GM12873 (cell line): Measurements from ENCODE around the gene KCMF1.
A peak's percentile ranks its signal among the peaks of the same experiment; 100 is the strongest.

Source experiments
- TF ChIP-seq, protein P1 (sequence below): IDR thresholded peaks from 2 replicates; pipeline ENCODE4 v1.5.1; 2012; ENCODE audit warnings: low read depth, mild to moderate bottlenecking, moderate library complexity, low read length, control low read depth; ENCODE audit not compliant: insufficient read depth; ENCODE audit errors: missing control alignments

The KCMF1 gene

DNA sequence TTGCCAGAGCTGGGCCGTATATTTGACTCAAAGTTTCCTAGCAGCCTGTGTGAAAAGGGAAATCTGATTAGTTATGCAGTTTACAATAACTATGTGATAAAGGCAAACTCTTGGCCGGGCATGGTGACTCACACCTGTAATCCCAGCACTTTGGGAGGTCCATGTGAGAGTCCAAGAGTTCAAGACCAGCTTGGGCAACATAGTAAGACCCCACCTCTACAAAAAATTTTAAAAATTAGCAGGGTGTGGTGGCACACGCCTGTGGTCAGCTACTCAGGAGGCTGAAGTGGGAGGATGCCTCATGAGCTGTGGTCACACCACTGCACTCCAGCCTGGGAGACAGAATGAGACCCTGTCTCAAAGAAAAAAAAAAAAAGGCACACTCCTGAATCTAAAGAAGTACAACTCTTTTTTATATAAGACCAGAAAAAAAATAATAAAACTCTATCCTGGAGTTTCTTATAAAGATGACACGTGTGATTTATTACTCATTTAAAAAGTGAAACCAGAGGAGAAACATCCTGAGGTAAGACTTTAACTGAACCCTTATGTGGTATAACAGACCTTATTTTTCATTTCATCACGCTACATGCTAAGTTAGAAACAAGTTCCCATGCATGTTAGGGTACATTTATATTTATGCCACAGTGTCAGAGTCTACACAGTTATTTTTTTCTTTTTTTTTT is 32.6 kb upstream of the KCMF1 start:
- TF ChIP-seq, protein P1, sequence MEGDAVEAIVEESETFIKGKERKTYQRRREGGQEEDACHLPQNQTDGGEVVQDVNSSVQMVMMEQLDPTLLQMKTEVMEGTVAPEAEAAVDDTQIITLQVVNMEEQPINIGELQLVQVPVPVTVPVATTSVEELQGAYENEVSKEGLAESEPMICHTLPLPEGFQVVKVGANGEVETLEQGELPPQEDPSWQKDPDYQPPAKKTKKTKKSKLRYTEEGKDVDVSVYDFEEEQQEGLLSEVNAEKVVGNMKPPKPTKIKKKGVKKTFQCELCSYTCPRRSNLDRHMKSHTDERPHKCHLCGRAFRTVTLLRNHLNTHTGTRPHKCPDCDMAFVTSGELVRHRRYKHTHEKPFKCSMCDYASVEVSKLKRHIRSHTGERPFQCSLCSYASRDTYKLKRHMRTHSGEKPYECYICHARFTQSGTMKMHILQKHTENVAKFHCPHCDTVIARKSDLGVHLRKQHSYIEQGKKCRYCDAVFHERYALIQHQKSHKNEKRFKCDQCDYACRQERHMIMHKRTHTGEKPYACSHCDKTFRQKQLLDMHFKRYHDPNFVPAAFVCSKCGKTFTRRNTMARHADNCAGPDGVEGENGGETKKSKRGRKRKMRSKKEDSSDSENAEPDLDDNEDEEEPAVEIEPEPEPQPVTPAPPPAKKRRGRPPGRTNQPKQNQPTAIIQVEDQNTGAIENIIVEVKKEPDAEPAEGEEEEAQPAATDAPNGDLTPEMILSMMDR, result no peak

DNA sequence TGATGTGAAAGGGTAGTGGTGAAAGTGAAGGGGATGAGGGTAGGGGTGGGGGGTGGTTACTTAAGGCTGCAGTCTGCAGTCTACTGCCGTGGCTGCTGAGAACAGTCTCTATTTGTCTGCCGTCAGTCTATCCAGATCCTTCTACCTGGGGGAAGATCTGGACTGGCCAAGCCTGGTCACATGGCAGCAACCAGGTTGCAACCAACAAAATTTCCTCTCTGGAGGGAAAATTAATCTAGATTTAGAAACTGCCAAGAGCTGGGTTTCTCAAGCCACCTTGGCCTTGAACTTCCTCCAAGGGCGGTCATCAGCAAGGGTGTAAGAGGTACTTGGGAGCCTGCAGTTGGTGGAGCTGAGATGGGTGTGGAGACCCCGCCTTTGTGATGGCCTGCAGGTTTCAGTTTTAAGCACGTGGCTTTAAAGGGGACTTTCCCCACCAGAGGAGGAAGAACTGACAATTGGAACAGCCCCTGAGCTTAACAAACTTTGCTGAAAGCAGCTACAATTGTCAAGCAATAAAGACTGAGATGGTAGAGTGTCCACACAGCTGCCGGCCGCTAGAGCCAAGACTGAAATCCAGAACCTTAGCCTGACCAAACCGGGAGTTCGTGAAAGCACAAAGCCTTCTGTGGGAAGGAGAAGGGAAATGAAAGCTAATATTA is 31.4 kb upstream of the KCMF1 start:
- TF ChIP-seq, protein P1, result peak; percentile 31

DNA sequence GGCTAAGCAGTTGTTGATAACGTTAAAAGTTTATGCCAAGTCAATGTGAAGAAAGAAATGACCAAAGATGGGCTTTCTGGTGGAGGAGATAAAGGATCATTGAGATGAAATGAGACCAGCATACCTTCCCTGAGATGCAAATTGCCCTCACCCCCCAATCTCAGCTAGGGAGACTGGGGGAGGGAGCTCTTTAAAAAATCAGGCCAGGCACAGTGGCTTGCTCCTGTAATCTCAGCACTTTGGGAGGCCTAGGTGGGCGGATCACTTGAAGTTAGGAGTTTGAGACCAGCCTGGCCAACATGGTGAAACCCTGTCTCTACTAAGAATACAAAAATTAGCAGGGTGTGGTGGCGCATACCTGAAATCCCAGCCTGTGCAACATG is 30.9 kb upstream of the KCMF1 start:
- TF ChIP-seq, protein P1, result no peak

DNA sequence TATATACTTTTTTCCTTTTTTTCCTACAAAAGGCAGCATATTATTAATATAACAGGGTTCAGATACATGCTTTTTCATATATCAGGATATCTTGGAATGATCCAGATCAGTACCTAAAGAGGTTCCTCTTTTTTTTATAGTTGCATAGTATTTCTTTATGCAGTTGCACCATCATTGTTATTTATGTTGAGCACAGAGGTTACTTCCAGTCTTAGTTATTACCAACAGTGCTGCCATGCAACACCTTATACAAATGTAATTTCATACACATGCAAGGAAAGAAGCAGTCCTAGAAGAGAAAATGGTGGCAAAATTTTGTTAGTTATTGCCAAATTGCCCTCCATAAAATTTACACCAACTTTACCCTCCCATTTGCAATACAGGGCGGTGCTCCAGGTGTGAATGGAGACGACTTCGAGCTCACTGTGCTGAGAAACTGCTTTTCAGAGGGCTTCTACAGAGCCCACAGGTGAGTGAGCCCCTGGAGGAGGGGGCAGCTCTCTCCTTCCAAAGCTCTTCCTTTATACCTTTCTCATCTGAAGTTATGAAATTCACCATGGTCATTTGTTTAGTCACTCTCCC is 30.0 kb upstream of the KCMF1 start:
- TF ChIP-seq, protein P1, result no peak

DNA sequence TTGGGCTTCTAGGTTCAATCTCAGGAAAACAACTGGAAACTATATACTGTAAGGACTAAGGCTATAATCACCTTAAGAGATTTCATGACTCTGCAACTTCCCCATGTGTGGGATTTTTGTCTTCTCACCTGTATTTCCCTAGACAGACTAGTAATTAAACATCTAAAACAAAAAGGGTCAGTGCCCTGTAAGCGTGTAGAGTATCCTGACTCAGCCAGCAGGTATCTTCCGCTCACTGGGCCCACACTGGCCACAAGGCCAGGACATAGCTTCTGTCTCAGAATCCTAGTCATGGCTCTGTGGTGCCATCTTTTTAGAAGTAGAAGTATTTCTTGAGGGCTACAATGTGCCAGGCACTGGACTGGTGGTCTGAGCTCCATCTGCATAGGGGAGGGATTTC is 28.8 kb upstream of the KCMF1 start:
- TF ChIP-seq, protein P1, result no peak

DNA sequence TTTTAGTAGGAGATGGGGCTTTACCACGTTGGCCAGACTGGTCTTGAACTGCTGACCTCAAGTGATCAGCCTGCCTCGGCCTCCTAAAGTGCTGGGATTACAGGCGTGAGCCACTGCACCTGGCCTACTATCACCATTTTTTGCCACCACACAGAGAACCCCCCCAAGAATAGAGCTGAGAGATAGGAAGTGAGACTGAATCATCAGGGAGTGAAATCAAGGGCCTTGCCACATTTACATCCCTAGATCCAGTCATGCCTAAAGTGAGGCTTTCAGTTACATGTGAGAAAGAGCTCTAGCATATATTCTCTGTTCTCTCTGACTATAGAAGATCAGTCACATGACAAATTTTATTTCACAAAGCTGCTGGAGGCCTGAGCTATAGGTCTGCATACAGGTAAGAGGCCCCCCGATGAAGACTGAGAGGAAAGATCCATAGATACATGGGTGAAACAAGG is 28.0 kb upstream of the KCMF1 start:
- TF ChIP-seq, protein P1, result no peak

DNA sequence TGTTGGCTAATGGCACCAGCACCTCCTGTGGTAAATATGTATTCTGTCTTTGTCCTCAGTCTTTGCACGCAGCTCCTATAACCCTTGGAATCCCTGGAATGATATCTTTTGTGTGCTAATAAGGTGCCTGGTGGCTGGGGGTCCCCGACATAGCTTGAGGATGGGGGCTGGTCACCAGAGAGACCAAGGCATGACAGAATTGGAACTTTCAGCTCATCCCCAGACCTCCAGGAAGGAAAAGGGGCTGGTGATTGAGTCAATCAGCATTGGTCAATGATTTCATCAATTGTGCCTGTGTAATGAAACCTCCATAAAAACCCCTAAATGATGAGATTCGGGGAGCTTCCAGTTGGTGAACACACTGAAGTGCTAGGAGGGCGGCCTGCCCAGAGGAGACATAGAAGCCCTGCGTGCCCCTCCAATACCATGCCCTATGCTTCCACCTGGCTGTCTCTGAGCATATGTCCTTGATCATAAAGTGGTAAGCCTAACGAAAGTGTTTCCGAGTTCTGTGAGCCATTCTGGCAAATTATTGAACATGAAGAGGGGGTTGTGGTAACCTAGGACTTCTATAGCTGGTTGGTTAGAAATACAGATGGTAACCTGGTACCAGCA is 26.6 kb upstream of the KCMF1 start:
- TF ChIP-seq, protein P1, result no peak
